H9 (cell line): ENCODE data around the gene HELQ. TPM values are rescaled to one million over a fixed set of nuclear protein-coding genes. Genes with fewer than 3 reads are reported as not detected.

Source experiments
- DNase-seq: peaks from one replicate; pipeline ENCODE4 v3.0.0-alpha.2; 2017
- H2AFZ ChIP-seq: one replicate; pipeline ENCODE4 v1.6.1; 2013; ENCODE audit warnings: mild to moderate bottlenecking, low read length, control low read depth, moderate library complexity
- H2AK5ac ChIP-seq: 2 replicates; pipeline ENCODE4 v1.6.1; 2013; ENCODE audit warnings: low read length, control low read depth, mixed read lengths; ENCODE audit not compliant: insufficient read length
- H2BK120ac ChIP-seq: one replicate; pipeline ENCODE4 v1.6.1; 2013; ENCODE audit warnings: low read depth, mild to moderate bottlenecking, low read length, control low read depth, inconsistent platforms; ENCODE audit not compliant: poor library complexity, severe bottlenecking
- H2BK12ac ChIP-seq: 2 replicates; pipeline ENCODE4 v1.6.1; 2013; ENCODE audit warnings: low read length, control low read depth, mixed read lengths, low read depth; ENCODE audit not compliant: insufficient read length
- H2BK15ac ChIP-seq: 2 replicates; pipeline ENCODE4 v1.6.1; 2013; ENCODE audit warnings: low read depth, low read length, control low read depth
- H2BK20ac ChIP-seq: one replicate; pipeline ENCODE4 v1.6.1; 2013; ENCODE audit warnings: low read depth, mild to moderate bottlenecking, low read length, control low read depth, inconsistent platforms; ENCODE audit not compliant: poor library complexity, severe bottlenecking
- H2BK5ac ChIP-seq: 2 replicates; pipeline ENCODE4 v1.6.1; 2013; ENCODE audit warnings: low read length, control low read depth, mixed read lengths; ENCODE audit not compliant: insufficient read length
- H3K14ac ChIP-seq: 2 replicates; pipeline ENCODE4 v1.6.1; 2013; ENCODE audit warnings: low read length, control low read depth; ENCODE audit not compliant: insufficient read depth
- H3K18ac ChIP-seq: 2 replicates; pipeline ENCODE4 v1.6.1; 2013; ENCODE audit warnings: low read depth, mild to moderate bottlenecking, mixed read lengths, low read length, control low read depth; ENCODE audit not compliant: insufficient read length
- H3K23ac ChIP-seq: 2 replicates; pipeline ENCODE4 v1.6.1; 2013; ENCODE audit warnings: low read length, control low read depth, mixed read lengths, low read depth; ENCODE audit not compliant: insufficient read length
- H3K23me2 ChIP-seq: 2 replicates; pipeline ENCODE4 v1.6.1; 2013; ENCODE audit warnings: low read depth, mild to moderate bottlenecking, mixed read lengths, low read length, control low read depth; ENCODE audit not compliant: insufficient read length, poor library complexity, severe bottlenecking
- H3K27ac ChIP-seq: 2 replicates; pipeline ENCODE4 v1.5.1; 2013; ENCODE audit warnings: low read length, control low read depth, mixed read lengths, low read depth; ENCODE audit not compliant: insufficient read length
- H3K27me3 ChIP-seq: 2 replicates; pipeline ENCODE4 v1.6.1; 2013; ENCODE audit warnings: low read length, control low read depth, inconsistent platforms; ENCODE audit not compliant: insufficient read depth
- H3K4ac ChIP-seq: 2 replicates; pipeline ENCODE4 v1.6.1; 2013; ENCODE audit warnings: low read depth, mild to moderate bottlenecking, control low read depth, inconsistent platforms, low read length, moderate library complexity
- H3K4me1 ChIP-seq: 2 replicates; pipeline ENCODE4 v1.6.1; 2013; ENCODE audit warnings: low read length, control low read depth, inconsistent platforms; ENCODE audit not compliant: insufficient read depth
- H3K4me2 ChIP-seq: 2 replicates; pipeline ENCODE4 v1.6.1; 2013; ENCODE audit warnings: low read length, control low read depth, mixed read lengths; ENCODE audit not compliant: insufficient read length, insufficient read depth
- H3K56ac ChIP-seq: 2 replicates; pipeline ENCODE4 v1.6.1; 2013; ENCODE audit warnings: low read depth, mild to moderate bottlenecking, mixed read lengths, low read length, control low read depth; ENCODE audit not compliant: insufficient read length
- H3K79me1 ChIP-seq: 2 replicates; pipeline ENCODE4 v1.6.1; 2013; ENCODE audit warnings: low read depth, mild to moderate bottlenecking, moderate library complexity, low read length, control low read depth, inconsistent platforms; ENCODE audit not compliant: insufficient read depth, poor library complexity, severe bottlenecking
- H3K79me2 ChIP-seq: 2 replicates; pipeline ENCODE4 v1.6.1; 2013; ENCODE audit warnings: low read length, control low read depth, inconsistent platforms; ENCODE audit not compliant: insufficient read depth
- H3K9ac ChIP-seq: 2 replicates; pipeline ENCODE4 v1.6.1; 2013; ENCODE audit warnings: low read length, control low read depth, mixed read lengths; ENCODE audit not compliant: insufficient read length; ENCODE audit errors: extremely low read depth
- H3K9me3 ChIP-seq: one replicate; pipeline ENCODE4 v1.6.1; 2013; ENCODE audit warnings: low read depth, low read length, inconsistent platforms; ENCODE audit not compliant: control insufficient read depth
- H3T11ph ChIP-seq: one replicate; pipeline ENCODE4 v1.6.1; 2013; ENCODE audit warnings: mild to moderate bottlenecking, low read length, control low read depth, inconsistent platforms
- H4K20me1 ChIP-seq: one replicate; pipeline ENCODE4 v1.6.1; 2013; ENCODE audit not compliant: control insufficient read depth, insufficient read length, insufficient read depth
- H4K5ac ChIP-seq: 2 replicates; pipeline ENCODE4 v1.6.1; 2013; ENCODE audit warnings: low read depth, mild to moderate bottlenecking, mixed read lengths, low read length, control low read depth; ENCODE audit not compliant: insufficient read length
- H4K8ac ChIP-seq: replicated peaks from 2 replicates; pipeline ENCODE4 v1.6.1; 2013; ENCODE audit warnings: low read length, control low read depth, mixed read lengths, low read depth; ENCODE audit not compliant: insufficient read length
- H4K91ac ChIP-seq: 2 replicates; pipeline ENCODE4 v1.6.1; 2013; ENCODE audit warnings: low read depth, mild to moderate bottlenecking, moderate library complexity, mixed read lengths, low read length, control low read depth; ENCODE audit not compliant: insufficient read length
- H3K27ac Mint-ChIP-seq, 3 experiments: 2 replicates in 2 of 3; 3 replicates in 1 of 3; pipeline ENCODE4 v1.8.0; 2020 to 2021; ENCODE audit warnings: mixed read lengths in 3 of 3, mild to moderate bottlenecking in 1 of 3, moderate library complexity in 1 of 3
- H3K27me3 Mint-ChIP-seq: 2 replicates; pipeline ENCODE4 v1.8.0; 2021; ENCODE audit warnings: low read depth, mild to moderate bottlenecking, moderate library complexity, mixed read lengths
- H3K36me3 Mint-ChIP-seq, 3 experiments: 2 replicates in 2 of 3; 3 replicates in 1 of 3; pipeline ENCODE4 v1.8.0; 2020 to 2021; ENCODE audit warnings: low read depth in 3 of 3, mixed read lengths in 3 of 3; ENCODE audit not compliant: insufficient read depth in 1 of 3
- H3K4me1 Mint-ChIP-seq, 2 experiments: 2 replicates each; pipeline ENCODE4 v1.8.0; 2020; ENCODE audit warnings: mixed read lengths in 2 of 2
- H3K4me3 Mint-ChIP-seq, 2 experiments: 2 replicates in 1 of 2; 3 replicates in 1 of 2; pipeline ENCODE4 v1.8.0; 2020 to 2021; ENCODE audit warnings: mild to moderate bottlenecking in 2 of 2, mixed read lengths in 2 of 2, moderate library complexity in 1 of 2
- H3K9me3 Mint-ChIP-seq, 2 experiments: 2 replicates in 1 of 2; 3 replicates in 1 of 2; pipeline ENCODE4 v1.8.0; 2020; ENCODE audit warnings: mild to moderate bottlenecking in 2 of 2, mixed read lengths in 2 of 2, moderate library complexity in 1 of 2
- WGBS: extraction: QIAGEN DNeasy Blood & Tissue Kit; methylation state at CpG from one replicate; pipeline ENCODE4 v1.1.7; 2013; ENCODE audit warnings: missing lambda C conversion rate, low lambda C conversion rate, mixed read lengths; ENCODE audit not compliant: insufficient read length; ENCODE audit errors: extremely low coverage; 5-methylcytosine and 5-hydroxymethylcytosine counted together
- total RNA-seq: library from RNA; stranded (reverse); gene quantifications from 2 replicates; pipeline ENCODE4 v1.2.1, GENCODE V29; 2021
- TF ChIP-seq, protein P1 (sequence below): fragments of 200-600 bp; sonication (generic); conservative IDR thresholded peaks from 3 replicates; pipeline ENCODE4 v1.8.0; 2021; ENCODE audit warnings: antibody characterized with exemption, mild to moderate bottlenecking

Gene HELQ
- total RNA-seq, 1 experiment from 2014 or later, result 16.2 TPM

DNA sequence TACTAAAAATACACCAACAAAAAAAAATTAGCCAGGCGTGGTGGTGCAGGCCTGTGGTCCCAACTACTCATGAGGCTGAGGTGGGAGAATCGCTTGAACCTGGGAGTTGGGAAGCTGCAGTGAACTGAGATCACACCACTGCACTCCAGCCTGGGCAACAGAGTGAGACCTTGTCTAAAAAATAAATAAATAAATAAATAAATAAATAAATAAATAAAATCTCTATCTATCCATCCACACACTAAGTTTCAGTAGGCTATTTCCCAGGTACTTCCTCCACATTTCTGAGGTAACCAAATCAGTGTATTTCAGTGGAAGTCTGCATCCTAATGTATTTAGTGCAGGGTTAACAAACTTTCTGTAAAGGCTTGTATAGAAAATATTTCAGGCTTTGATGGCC lies 18.3 kb upstream of the HELQ start:
- Histone ChIP-seq H2BK120ac (no peak overlapping the region), H3K18ac (no peak overlapping the region), H2BK12ac (no peak overlapping the region), H3K27ac (no peak overlapping the region), H3K56ac (no peak overlapping the region), H3K23me2 (no peaks in the 10 kb centered on the region), H4K8ac (no peak overlapping the region), H4K91ac (no peak overlapping the region), H3K9ac (no peak overlapping the region), H3K27me3 (no peaks in the 10 kb centered on the region), H3K4me1 (no peaks in the 10 kb centered on the region), H4K20me1 (no peaks in the 10 kb centered on the region), H4K5ac (no peak overlapping the region), H3K9me3 (no peaks in the 10 kb centered on the region), H2AFZ (no peak overlapping the region), H2AK5ac (no peak overlapping the region), H3K79me1 (no peaks in the 10 kb centered on the region), H3K14ac (no peak overlapping the region), H2BK20ac (no peak overlapping the region), H3T11ph (no peak overlapping the region), H3K4me2 (no peak overlapping the region), H3K23ac (no peak overlapping the region), H2BK15ac (no peak overlapping the region), H3K79me2 (no peaks in the 10 kb centered on the region; the same call in 1 of the 2 replicates), H3K4ac (no peak overlapping the region), H2BK5ac (no peak overlapping the region)
- no peaks in the 10 kb centered on the region for H3K9me3 Mint-ChIP-seq
- DNase-seq, result no peak
- TF ChIP-seq, protein P1, sequence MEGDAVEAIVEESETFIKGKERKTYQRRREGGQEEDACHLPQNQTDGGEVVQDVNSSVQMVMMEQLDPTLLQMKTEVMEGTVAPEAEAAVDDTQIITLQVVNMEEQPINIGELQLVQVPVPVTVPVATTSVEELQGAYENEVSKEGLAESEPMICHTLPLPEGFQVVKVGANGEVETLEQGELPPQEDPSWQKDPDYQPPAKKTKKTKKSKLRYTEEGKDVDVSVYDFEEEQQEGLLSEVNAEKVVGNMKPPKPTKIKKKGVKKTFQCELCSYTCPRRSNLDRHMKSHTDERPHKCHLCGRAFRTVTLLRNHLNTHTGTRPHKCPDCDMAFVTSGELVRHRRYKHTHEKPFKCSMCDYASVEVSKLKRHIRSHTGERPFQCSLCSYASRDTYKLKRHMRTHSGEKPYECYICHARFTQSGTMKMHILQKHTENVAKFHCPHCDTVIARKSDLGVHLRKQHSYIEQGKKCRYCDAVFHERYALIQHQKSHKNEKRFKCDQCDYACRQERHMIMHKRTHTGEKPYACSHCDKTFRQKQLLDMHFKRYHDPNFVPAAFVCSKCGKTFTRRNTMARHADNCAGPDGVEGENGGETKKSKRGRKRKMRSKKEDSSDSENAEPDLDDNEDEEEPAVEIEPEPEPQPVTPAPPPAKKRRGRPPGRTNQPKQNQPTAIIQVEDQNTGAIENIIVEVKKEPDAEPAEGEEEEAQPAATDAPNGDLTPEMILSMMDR, result no peak
- H3K36me3 Mint-ChIP-seq, result peaks cover 0 to 17% (median 9%) of the 10 kb centered on the region in 3 experiments; a peak in 6 of 7 replicates
- no peaks in the 10 kb centered on the region for H3K27me3 Mint-ChIP-seq
- no peaks in the 10 kb centered on the region for H3K4me1 Mint-ChIP-seq
- no CpG with 5 or more reads among the region's 2 CpGs for WGBS
- no peak overlapping the region for H3K27ac Mint-ChIP-seq
- no peak overlapping the region for H3K4me3 Mint-ChIP-seq
